ENCODE results near the gene AATF.
A peak's percentile ranks its signal among the peaks of the same experiment; 100 is the strongest.

Gene AATF, protein sequence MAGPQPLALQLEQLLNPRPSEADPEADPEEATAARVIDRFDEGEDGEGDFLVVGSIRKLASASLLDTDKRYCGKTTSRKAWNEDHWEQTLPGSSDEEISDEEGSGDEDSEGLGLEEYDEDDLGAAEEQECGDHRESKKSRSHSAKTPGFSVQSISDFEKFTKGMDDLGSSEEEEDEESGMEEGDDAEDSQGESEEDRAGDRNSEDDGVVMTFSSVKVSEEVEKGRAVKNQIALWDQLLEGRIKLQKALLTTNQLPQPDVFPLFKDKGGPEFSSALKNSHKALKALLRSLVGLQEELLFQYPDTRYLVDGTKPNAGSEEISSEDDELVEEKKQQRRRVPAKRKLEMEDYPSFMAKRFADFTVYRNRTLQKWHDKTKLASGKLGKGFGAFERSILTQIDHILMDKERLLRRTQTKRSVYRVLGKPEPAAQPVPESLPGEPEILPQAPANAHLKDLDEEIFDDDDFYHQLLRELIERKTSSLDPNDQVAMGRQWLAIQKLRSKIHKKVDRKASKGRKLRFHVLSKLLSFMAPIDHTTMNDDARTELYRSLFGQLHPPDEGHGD

GRCh38 chr17:36948717-36949460 is at the start of gene AATF:
TSS of gene AATF (plus strand) at chr17:36948954. CDS start at chr17:36949126, 172 bp downstream.
- H3K4me3 ChIP-seq (replicated peaks; ENCODE audit: low read depth, low read length): peak within 1 kb of the TSS; percentile 83
- peak; percentile 96 for DNase-seq (ENCODE audit: low read depth)
- TF ChIP-seq, protein P1, sequence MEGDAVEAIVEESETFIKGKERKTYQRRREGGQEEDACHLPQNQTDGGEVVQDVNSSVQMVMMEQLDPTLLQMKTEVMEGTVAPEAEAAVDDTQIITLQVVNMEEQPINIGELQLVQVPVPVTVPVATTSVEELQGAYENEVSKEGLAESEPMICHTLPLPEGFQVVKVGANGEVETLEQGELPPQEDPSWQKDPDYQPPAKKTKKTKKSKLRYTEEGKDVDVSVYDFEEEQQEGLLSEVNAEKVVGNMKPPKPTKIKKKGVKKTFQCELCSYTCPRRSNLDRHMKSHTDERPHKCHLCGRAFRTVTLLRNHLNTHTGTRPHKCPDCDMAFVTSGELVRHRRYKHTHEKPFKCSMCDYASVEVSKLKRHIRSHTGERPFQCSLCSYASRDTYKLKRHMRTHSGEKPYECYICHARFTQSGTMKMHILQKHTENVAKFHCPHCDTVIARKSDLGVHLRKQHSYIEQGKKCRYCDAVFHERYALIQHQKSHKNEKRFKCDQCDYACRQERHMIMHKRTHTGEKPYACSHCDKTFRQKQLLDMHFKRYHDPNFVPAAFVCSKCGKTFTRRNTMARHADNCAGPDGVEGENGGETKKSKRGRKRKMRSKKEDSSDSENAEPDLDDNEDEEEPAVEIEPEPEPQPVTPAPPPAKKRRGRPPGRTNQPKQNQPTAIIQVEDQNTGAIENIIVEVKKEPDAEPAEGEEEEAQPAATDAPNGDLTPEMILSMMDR (IDR thresholded peaks at IDR 0.05; ENCODE audit: low read length, missing control alignments): no peak

- no peak for DNase-seq (ENCODE audit: low read depth)
- TF ChIP-seq, protein P1 (IDR thresholded peaks at IDR 0.05; ENCODE audit: low read length, missing control alignments): no peak
- no peak overlapping the region for H3K4me3 ChIP-seq (replicated peaks; ENCODE audit: low read depth, low read length)
Measured at GRCh38 chr17:36899250-36900159, 49.2 kb upstream of the AATF start.

- no peak for DNase-seq (ENCODE audit: low read depth)
- TF ChIP-seq, protein P1 (IDR thresholded peaks at IDR 0.05; ENCODE audit: low read length, missing control alignments): no peak
- H3K4me3 ChIP-seq (replicated peaks; ENCODE audit: low read depth, low read length): no peak overlapping the region
Measured at GRCh38 chr17:36900160-36900512, 48.6 kb upstream of the AATF start.

GRCh38 chr17:36901506-36901905 is 47.2 kb upstream of the AATF start:
- peak; percentile 26 for DNase-seq (ENCODE audit: low read depth)
- TF ChIP-seq, protein P1 (IDR thresholded peaks at IDR 0.05; ENCODE audit: low read length, missing control alignments): no peak
- H3K4me3 ChIP-seq (replicated peaks; ENCODE audit: low read depth, low read length): no peak overlapping the region

GRCh38 chr17:36907407-36907806 is 41.3 kb upstream of the AATF start:
- TF ChIP-seq, protein P1 (IDR thresholded peaks at IDR 0.05; ENCODE audit: low read length, missing control alignments): no peak
- DNase-seq (ENCODE audit: low read depth): no peak
- H3K4me3 ChIP-seq (replicated peaks; ENCODE audit: low read depth, low read length): no peak overlapping the region

DNA sequence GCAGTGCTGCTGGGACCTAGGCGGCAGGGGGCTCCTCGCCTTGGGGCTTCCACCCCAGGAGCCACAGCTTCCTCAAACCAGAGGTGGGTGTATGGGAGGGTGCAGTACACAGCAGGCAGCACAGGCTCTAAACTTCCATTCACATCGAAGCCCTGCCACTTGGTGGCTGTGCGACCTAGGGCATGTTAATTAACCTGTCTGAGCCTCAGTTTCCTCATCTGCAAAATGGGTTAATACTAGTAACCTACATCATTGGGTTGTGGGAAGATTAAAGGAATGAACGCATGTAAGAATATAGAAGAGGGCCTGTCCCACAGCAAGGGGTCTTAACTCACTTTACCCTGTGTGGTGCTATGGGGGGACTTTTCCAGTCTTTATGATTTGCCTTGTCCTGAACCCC is 38.2 kb upstream of the AATF start:
- DNase-seq (ENCODE audit: low read depth): no peak
- no peak overlapping the region for H3K4me3 ChIP-seq (replicated peaks; ENCODE audit: low read depth, low read length)
- TF ChIP-seq, protein P1 (IDR thresholded peaks at IDR 0.05; ENCODE audit: low read length, missing control alignments): no peak
